HL-60 (cell line): Measurements from ENCODE around the gene KNCN.

Experiments used
- POLR2AphosphoS5 ChIP-seq: IDR thresholded peaks from 2 replicates; pipeline ENCODE4 v1.6.1; 2012; ENCODE audit warnings: low read depth
- SPI1 ChIP-seq: IDR thresholded peaks from 2 replicates; pipeline ENCODE4 v1.6.1; 2012; ENCODE audit warnings: low read depth, mild to moderate bottlenecking, borderline replicate concordance
- TF ChIP-seq, protein P1 (sequence below): IDR thresholded peaks from one replicate; pipeline ENCODE4 v1.5.1; 2011; ENCODE audit warnings: low read length, control low read depth, inconsistent platforms; ENCODE audit not compliant: insufficient read depth

DNA sequence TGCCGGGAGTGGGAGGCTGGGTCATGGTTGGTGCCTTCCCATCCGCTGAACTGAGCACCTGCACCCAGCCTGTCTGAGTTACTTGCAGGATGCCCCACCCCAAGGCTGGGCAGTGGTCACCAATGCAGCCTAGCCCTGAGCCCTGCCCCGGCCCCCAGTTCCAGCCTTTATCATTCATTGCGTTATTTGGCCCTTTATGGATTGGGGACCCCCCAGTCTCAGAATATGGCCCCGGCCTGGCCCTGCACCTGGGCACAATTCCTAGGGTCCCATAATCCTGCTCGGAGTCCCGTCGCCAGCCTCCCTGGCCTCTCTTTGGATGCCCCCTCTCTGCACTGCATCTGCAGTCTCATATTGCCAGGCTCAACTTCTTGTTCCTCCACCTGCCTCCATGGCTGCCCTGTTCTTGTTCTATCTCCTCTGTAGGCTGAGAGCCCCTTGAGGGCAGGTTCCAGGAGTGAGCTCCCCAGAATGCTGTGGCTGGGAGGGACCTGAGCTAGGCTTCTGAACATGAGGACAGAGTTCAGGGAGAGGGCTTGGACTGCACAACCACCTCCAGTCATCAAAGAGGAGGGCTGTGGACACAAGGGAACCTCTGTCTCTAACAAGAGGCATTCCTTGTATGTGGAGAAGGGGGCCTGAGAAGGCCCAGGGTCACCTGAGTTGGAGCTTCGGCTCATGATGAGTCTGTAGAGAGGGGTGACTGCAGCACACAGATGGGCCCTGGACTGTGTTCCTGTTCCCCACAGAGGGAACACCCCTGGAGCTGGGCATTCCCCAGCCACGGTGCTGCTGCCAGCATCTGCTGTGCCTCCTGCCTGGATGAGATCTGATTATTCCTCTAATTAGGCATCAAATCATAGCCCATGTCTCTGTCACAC, 1.1 kb upstream of the KNCN start:
- TF ChIP-seq, protein P1, sequence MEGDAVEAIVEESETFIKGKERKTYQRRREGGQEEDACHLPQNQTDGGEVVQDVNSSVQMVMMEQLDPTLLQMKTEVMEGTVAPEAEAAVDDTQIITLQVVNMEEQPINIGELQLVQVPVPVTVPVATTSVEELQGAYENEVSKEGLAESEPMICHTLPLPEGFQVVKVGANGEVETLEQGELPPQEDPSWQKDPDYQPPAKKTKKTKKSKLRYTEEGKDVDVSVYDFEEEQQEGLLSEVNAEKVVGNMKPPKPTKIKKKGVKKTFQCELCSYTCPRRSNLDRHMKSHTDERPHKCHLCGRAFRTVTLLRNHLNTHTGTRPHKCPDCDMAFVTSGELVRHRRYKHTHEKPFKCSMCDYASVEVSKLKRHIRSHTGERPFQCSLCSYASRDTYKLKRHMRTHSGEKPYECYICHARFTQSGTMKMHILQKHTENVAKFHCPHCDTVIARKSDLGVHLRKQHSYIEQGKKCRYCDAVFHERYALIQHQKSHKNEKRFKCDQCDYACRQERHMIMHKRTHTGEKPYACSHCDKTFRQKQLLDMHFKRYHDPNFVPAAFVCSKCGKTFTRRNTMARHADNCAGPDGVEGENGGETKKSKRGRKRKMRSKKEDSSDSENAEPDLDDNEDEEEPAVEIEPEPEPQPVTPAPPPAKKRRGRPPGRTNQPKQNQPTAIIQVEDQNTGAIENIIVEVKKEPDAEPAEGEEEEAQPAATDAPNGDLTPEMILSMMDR = no peak
- TF ChIP-seq POLR2AphosphoS5 (no peak), SPI1 (no peak)
